Endodermal cell (in vitro differentiated cells): ENCODE data around the gene PACRG. TPM values are rescaled to one million over a fixed set of nuclear protein-coding genes. Genes with fewer than 3 reads are reported as not detected.
A peak's percentile ranks its signal among the peaks of the same experiment; 100 is the strongest.

ENCODE experiments used
- DNase-seq: peaks from one replicate; pipeline ENCODE4 v3.0.0-alpha.2; 2017
- H3K27ac ChIP-seq: 2 replicates; pipeline ENCODE4 v1.5.1; 2013; ENCODE audit warnings: mild to moderate bottlenecking, low read depth, low read length, moderate library complexity
- H3K27me3 ChIP-seq: 2 replicates; pipeline ENCODE4 v1.6.1; 2013; ENCODE audit warnings: mild to moderate bottlenecking, low read length, moderate library complexity; ENCODE audit not compliant: insufficient read depth, control insufficient read depth, poor library complexity, severe bottlenecking
- H3K36me3 ChIP-seq: 2 replicates; pipeline ENCODE4 v1.7.0; 2013; ENCODE audit warnings: mild to moderate bottlenecking, low read length, moderate library complexity; ENCODE audit not compliant: control insufficient read depth, insufficient read depth
- H3K4me1 ChIP-seq: one replicate; pipeline ENCODE4 v1.7.0; 2013; ENCODE audit warnings: low read length; ENCODE audit not compliant: control insufficient read depth, insufficient read depth
- H3K4me3 ChIP-seq: 2 replicates; pipeline ENCODE4 v1.5.1; 2013; ENCODE audit warnings: mild to moderate bottlenecking, low read length, moderate library complexity
- H3K9ac ChIP-seq: 2 replicates; pipeline ENCODE4 v1.6.1; 2013; ENCODE audit warnings: mild to moderate bottlenecking, low read length, moderate library complexity; ENCODE audit not compliant: poor library complexity, severe bottlenecking; ENCODE audit errors: extremely low read depth
- H3K9me3 ChIP-seq: 2 replicates; pipeline ENCODE4 v1.6.1; 2013; ENCODE audit warnings: mild to moderate bottlenecking, low read length, moderate library complexity; ENCODE audit not compliant: control insufficient read depth
- H3K27ac Mint-ChIP-seq: 2 replicates; pipeline ENCODE4 v1.8.0; 2020; ENCODE audit warnings: mixed read lengths
- H3K27me3 Mint-ChIP-seq: 2 replicates; pipeline ENCODE4 v1.8.0; 2021; ENCODE audit warnings: mild to moderate bottlenecking, mixed read lengths; ENCODE audit not compliant: insufficient read depth
- H3K36me3 Mint-ChIP-seq: 2 replicates; pipeline ENCODE4 v1.8.0; 2020; ENCODE audit warnings: low read depth, mixed read lengths
- H3K4me1 Mint-ChIP-seq: 2 replicates; pipeline ENCODE4 v1.8.0; 2020; ENCODE audit warnings: mixed read lengths
- H3K4me3 Mint-ChIP-seq: 2 replicates; pipeline ENCODE4 v1.8.0; 2020; ENCODE audit warnings: mild to moderate bottlenecking, moderate library complexity, mixed read lengths
- H3K9me3 Mint-ChIP-seq: 2 replicates; pipeline ENCODE4 v1.8.0; 2020; ENCODE audit warnings: mild to moderate bottlenecking, mixed read lengths
- CTCF ChIP-seq: fragments of 200-600 bp; sonication (generic); conservative IDR thresholded peaks from 2 replicates; pipeline ENCODE4 v1.5.0; 2021; ENCODE audit warnings: antibody characterized with exemption, mild to moderate bottlenecking
- WGBS, 2 experiments: methylation state at CpG; one replicate each; pipeline versions ENCODE4 v1.1.5 to v1.1.7; 2013; ENCODE audit warnings: missing lambda C conversion rate in 2 of 2, mixed read lengths in 1 of 2; ENCODE audit not compliant: insufficient coverage in 1 of 2, insufficient read length in 1 of 2; 5-methylcytosine and 5-hydroxymethylcytosine counted together
- total RNA-seq, 2 donors: library from RNA; stranded (reverse); fragmentation: NEBNext Ultra II Directional in 1 of 2; extraction: Animal tissue kit (Norgen Biotek cat#: 25700) in 1 of 2; gene quantifications; 2 replicates in 1 of 2; 3 replicates in 1 of 2; pipeline ENCODE4 v1.2.1, GENCODE V29; 2021

Gene PACRG
- total RNA-seq, 2 donors from 2014 or later: 0.42 to 0.44 TPM

- Mint-ChIP-seq H3K4me3 (no peak overlapping the region), H3K4me1 (no peaks in the 10 kb centered on the region), H3K36me3 (no peaks in the 10 kb centered on the region), H3K27me3 (no peaks in the 10 kb centered on the region), H3K9me3 (peaks cover 8% of the 10 kb centered on the region), H3K27ac (no peak overlapping the region)
- DNase-seq: no peak
- WGBS, 2 experiments: 91 to 98% methylated on average over 5 to 11 of the region's 11 CpGs
- Histone ChIP-seq H3K27ac (no peak overlapping the region), H3K9ac (no peak overlapping the region), H3K36me3 (no peaks in the 10 kb centered on the region), H3K27me3 (no peaks in the 10 kb centered on the region), H3K4me1 (no peaks in the 10 kb centered on the region), H3K9me3 (peaks cover 6% of the 10 kb centered on the region), H3K4me3 (no peak overlapping the region)
- no peak for TF ChIP-seq CTCF
These were observed 441.7 kb downstream of the PACRG start for GRCh38 chr6:163169521-163169920.

GRCh38 chr6:163170294-163170883 lies 442.6 kb downstream of the PACRG start:
- Histone ChIP-seq H3K27ac (no peak overlapping the region), H3K4me3 (no peak overlapping the region), H3K36me3 (no peaks in the 10 kb centered on the region), H3K9me3 (peaks cover 6% of the 10 kb centered on the region), H3K9ac (no peak overlapping the region), H3K4me1 (no peaks in the 10 kb centered on the region), H3K27me3 (no peaks in the 10 kb centered on the region)
- H3K27ac Mint-ChIP-seq: no peak overlapping the region
- DNase-seq: peak; percentile 78
- no peaks in the 10 kb centered on the region for H3K27me3 Mint-ChIP-seq
- 88 to 93% methylated on average over 14 of the region's 14 CpGs for WGBS, 2 experiments
- peaks cover 8% of the 10 kb centered on the region for H3K9me3 Mint-ChIP-seq
- no peak overlapping the region for H3K4me3 Mint-ChIP-seq
- H3K36me3 Mint-ChIP-seq: no peaks in the 10 kb centered on the region
- H3K4me1 Mint-ChIP-seq: no peaks in the 10 kb centered on the region
- TF ChIP-seq CTCF: peak; percentile 88

- Mint-ChIP-seq H3K4me1 (no peaks in the 10 kb centered on the region), H3K9me3 (peaks cover 8% of the 10 kb centered on the region), H3K36me3 (no peaks in the 10 kb centered on the region), H3K27me3 (no peaks in the 10 kb centered on the region), H3K4me3 (no peak overlapping the region), H3K27ac (no peak overlapping the region)
- no peak for TF ChIP-seq CTCF
- Histone ChIP-seq H3K4me1 (no peaks in the 10 kb centered on the region), H3K27ac (no peak overlapping the region), H3K9me3 (peaks cover 6% of the 10 kb centered on the region), H3K4me3 (no peak overlapping the region), H3K9ac (no peak overlapping the region), H3K27me3 (no peaks in the 10 kb centered on the region), H3K36me3 (no peaks in the 10 kb centered on the region)
- 92 to 93% methylated on average over 4 to 6 of the region's 6 CpGs for WGBS, 2 experiments
- no peak for DNase-seq
These were observed 446.0 kb downstream of the PACRG start for GRCh38 chr6:163173741-163174140.
